ENCODE data around the gene TJP1.

Gene TJP1

GRCh38 chr15:29747837-29748417 is 74.3 kb downstream of the TJP1 start:
- no peaks in the 10 kb centered on the region for H3K4me1 ChIP-seq (ENCODE audit: control insufficient read depth, insufficient read depth, low read length)
- H3K4me3 ChIP-seq (ENCODE audit: low read depth, low read length): no peak overlapping the region
- H3K9me3 ChIP-seq (ENCODE audit: control insufficient read depth, insufficient read depth, low read depth, low read length): no peaks in the 10 kb centered on the region
- ChIA-PET CTCF (interaction anchor here (0.7 to 2.2 kb wide), 2 partner anchors 78 to 177 kb away, joined by 3 to 25 read pairs; no protein-coding TSS in a partner anchor), POLR2A (interaction anchor here (1.1 kb wide), 1 partner anchor 178 kb away, joined by 6 read pairs; no protein-coding TSS in a partner anchor)
- TF ChIP-seq ZNF18 (tag by site-specific recombination; IDR thresholded peaks at IDR 0.05): no peak
- TF ChIP-seq ZNF274 (IDR thresholded peaks at IDR 0.05; ENCODE audit: low read length): no peak
- TF ChIP-seq ZNF274 (tag by site-specific recombination; IDR thresholded peaks at IDR 0.05; ENCODE audit: borderline replicate concordance): no peak
- peak; percentile 39; the same call in 1 of the 2 replicates for TF ChIP-seq ZNF654 (tag by site-specific recombination; IDR thresholded peaks at IDR 0.05; ENCODE audit: low read depth)
- TF ChIP-seq ZNF571 (tag by site-specific recombination; IDR thresholded peaks at IDR 0.05): no peak
- H3K27ac ChIP-seq (ENCODE audit: extremely low read depth, low read depth, low read length): no peak overlapping the region
- H3K36me3 ChIP-seq (ENCODE audit: control insufficient read depth in 2 of 2, insufficient read depth in 1 of 2, low read length in 2 of 2): no peaks in the 10 kb centered on the region

- Histone ChIP-seq H3K4me1 (ENCODE audit: control insufficient read depth, insufficient read depth, low read length) (no peaks in the 10 kb centered on the region), H3K9me3 (ENCODE audit: control insufficient read depth, insufficient read depth, low read depth, low read length) (no peaks in the 10 kb centered on the region), H3K27ac (ENCODE audit: extremely low read depth, low read depth, low read length) (no peak overlapping the region), H3K4me3 (ENCODE audit: low read depth, low read length) (no peak overlapping the region), H3K36me3 (ENCODE audit: control insufficient read depth in 2 of 2, insufficient read depth in 1 of 2, low read length in 2 of 2) (peaks cover 10 to 21% of the 10 kb centered on the region in 2 experiments; a peak in 2 of 3 replicates)
- ChIA-PET POLR2A (interaction anchor here (0.6 kb wide), 1 partner anchor 298 kb away, joined by 4 read pairs; no protein-coding TSS in a partner anchor), CTCF (interaction anchor here (1.1 to 1.2 kb wide), 3 partner anchors 182 to 331 kb away, joined by 4 to 8 read pairs (median 4); no protein-coding TSS in a partner anchor)
- TF ChIP-seq ZNF239 (tag by site-specific recombination; IDR thresholded peaks at IDR 0.05) (no peak), KLF16 (tag by site-specific recombination; IDR thresholded peaks at IDR 0.05) (no peak), GFI1B (tag by site-specific recombination; IDR thresholded peaks at IDR 0.05) (no peak), ZNF629 (tag by site-specific recombination; IDR thresholded peaks at IDR 0.05) (no peak), ZNF140 (tag by site-specific recombination; IDR thresholded peaks at IDR 0.05) (no peak), ZNF394 (tag by site-specific recombination; IDR thresholded peaks at IDR 0.05; ENCODE audit: borderline replicate concordance) (no peak), KLF17 (tag by site-specific recombination; IDR thresholded peaks at IDR 0.05) (no peak), SCRT2 (tag by site-specific recombination; IDR thresholded peaks at IDR 0.05) (no peak), ZNF514 (tag by site-specific recombination; IDR thresholded peaks at IDR 0.05) (no peak), ZNF561 (tag by site-specific recombination; IDR thresholded peaks at IDR 0.05; ENCODE audit: borderline replicate concordance) (no peak), ZIC2 (tag by site-specific recombination; IDR thresholded peaks at IDR 0.05) (no peak), ZNF701 (tag by site-specific recombination; IDR thresholded peaks at IDR 0.05) (no peak), ZNF704 (tag by site-specific recombination; IDR thresholded peaks at IDR 0.05) (no peak)
These were observed 78.8 kb downstream of the TJP1 start for GRCh38 chr15:29743475-29743874.
